Measurements from ENCODE around the gene OGFOD1.

GRCh38 chr16:56506941-56507340, 55.6 kb downstream of the OGFOD1 start:
- TF ChIP-seq POLR2AphosphoS5 (IDR thresholded peaks at IDR 0.05) (no peak), CTCF (IDR thresholded peaks at IDR 0.05) (no peak), POLR2A (IDR thresholded peaks at IDR 0.05) (no peak), EP300 (IDR thresholded peaks at IDR 0.05) (no peak)
